Liver (tissue), 9 donors: ENCODE results near the gene PMM2. TPM values are rescaled to one million over a fixed set of nuclear protein-coding genes. Genes with fewer than 3 reads are reported as not detected.

ENCODE experiments used
- DNase-seq: peaks from one replicate; pipeline ENCODE4 v3.0.0-alpha.2; 2017; ENCODE audit warnings: low spot score
- H3K27ac ChIP-seq, 2 donors: one replicate each; pipeline ENCODE4 v1.7.0; 2013; ENCODE audit warnings: inconsistent platforms in 2 of 2, low read length in 2 of 2, control low read depth in 1 of 2, low read depth in 1 of 2, mild to moderate bottlenecking in 1 of 2
- H3K27me3 ChIP-seq, 4 donors: one replicate each; pipeline versions ENCODE4 v1.6.1 to v1.7.0; 2013; ENCODE audit warnings: low read length in 3 of 4, inconsistent platforms in 1 of 4, mild to moderate bottlenecking in 1 of 4, moderate library complexity in 1 of 4; ENCODE audit not compliant: control insufficient read depth in 4 of 4, insufficient read depth in 4 of 4
- H3K36me3 ChIP-seq, 4 donors: one replicate each; pipeline versions ENCODE4 v1.6.1 to v1.7.0; 2013; ENCODE audit warnings: low read length in 3 of 4, mild to moderate bottlenecking in 3 of 4, low read depth in 1 of 4, moderate library complexity in 1 of 4; ENCODE audit not compliant: control insufficient read depth in 4 of 4, insufficient read depth in 3 of 4
- H3K4me1 ChIP-seq, 4 donors: one replicate each; pipeline versions ENCODE4 v1.6.1 to v1.7.0; 2013; ENCODE audit warnings: low read length in 3 of 4, mild to moderate bottlenecking in 3 of 4, moderate library complexity in 1 of 4; ENCODE audit not compliant: control insufficient read depth in 4 of 4, insufficient read depth in 4 of 4
- H3K4me3 ChIP-seq, 3 donors: one replicate each; pipeline versions ENCODE4 v1.6.1 to v1.7.0; 2013; ENCODE audit warnings: low read length in 3 of 3, control low read depth in 1 of 3, low read depth in 1 of 3, mild to moderate bottlenecking in 1 of 3
- H3K9ac ChIP-seq, 2 donors: one replicate each; pipeline ENCODE4 v1.7.0; 2013; ENCODE audit warnings: low read length in 2 of 2, mild to moderate bottlenecking in 2 of 2, moderate library complexity in 2 of 2, control low read depth in 1 of 2, low read depth in 1 of 2
- H3K9me3 ChIP-seq, 4 donors: one replicate each; pipeline versions ENCODE4 v1.6.1 to v1.7.0; 2013; ENCODE audit warnings: low read length in 3 of 4; ENCODE audit not compliant: control insufficient read depth in 4 of 4
- ATF3 ChIP-seq: IDR thresholded peaks from 2 replicates; pipeline ENCODE4 v1.6.1; 2016; ENCODE audit warnings: antibody characterized with exemption
- CTCF ChIP-seq: fragments of 150-350 bp; IDR thresholded peaks from 2 replicates; pipeline ENCODE4 v1.5.1; 2017; ENCODE audit warnings: improper control_type of control experiment, low read depth, low read length; ENCODE audit not compliant: missing input control
- EGR1 ChIP-seq, 2 donors: IDR thresholded peaks; 2 replicates each; pipeline ENCODE4 v1.6.1; 2016 to 2018; ENCODE audit warnings: antibody characterized with exemption in 2 of 2, low read depth in 2 of 2
- FOXA1 ChIP-seq: IDR thresholded peaks from 2 replicates; pipeline ENCODE4 v1.6.1; 2016; ENCODE audit warnings: antibody characterized with exemption
- FOXA2 ChIP-seq: IDR thresholded peaks from 2 replicates; pipeline ENCODE4 v1.6.1; 2016; ENCODE audit warnings: antibody characterized with exemption
- GABPA ChIP-seq, 2 donors: IDR thresholded peaks in 1 of 2; conservative IDR thresholded peaks in 1 of 2; 2 replicates each; pipeline ENCODE4 v1.6.1; 2016; ENCODE audit warnings: antibody characterized with exemption in 2 of 2, mild to moderate bottlenecking in 1 of 2, moderate library complexity in 1 of 2
- HNF4A ChIP-seq, 2 donors: conservative IDR thresholded peaks; 2 replicates each; pipeline ENCODE4 v1.6.1; 2016; ENCODE audit warnings: antibody characterized with exemption in 2 of 2, mild to moderate bottlenecking in 2 of 2
- HNF4G ChIP-seq: IDR thresholded peaks from 2 replicates; pipeline ENCODE4 v1.6.1; 2016; ENCODE audit warnings: antibody characterized with exemption
- JUND ChIP-seq, 2 donors: IDR thresholded peaks; 2 replicates each; pipeline ENCODE4 v1.6.1; 2016; ENCODE audit warnings: antibody characterized with exemption in 2 of 2
- MAX ChIP-seq: IDR thresholded peaks from 2 replicates; pipeline ENCODE4 v1.6.1; 2016; ENCODE audit warnings: antibody characterized with exemption
- NR2F2 ChIP-seq: IDR thresholded peaks from 2 replicates; pipeline ENCODE4 v1.6.1; 2016; ENCODE audit warnings: antibody characterized with exemption
- RAD21 ChIP-seq, 2 donors: IDR thresholded peaks; 2 replicates each; pipeline ENCODE4 v1.6.1; 2016; ENCODE audit warnings: antibody characterized with exemption in 2 of 2, mild to moderate bottlenecking in 2 of 2
- REST ChIP-seq: IDR thresholded peaks from 2 replicates; pipeline ENCODE4 v1.6.1; 2016; ENCODE audit warnings: antibody characterized with exemption, mild to moderate bottlenecking
- RXRA ChIP-seq, 2 donors: IDR thresholded peaks; 2 replicates each; pipeline ENCODE4 v1.6.1; 2017 to 2018; ENCODE audit warnings: antibody characterized with exemption in 2 of 2, mild to moderate bottlenecking in 1 of 2
- SP1 ChIP-seq: IDR thresholded peaks from 2 replicates; pipeline ENCODE4 v1.6.1; 2018; ENCODE audit warnings: antibody characterized with exemption, mild to moderate bottlenecking
- TAF1 ChIP-seq: conservative IDR thresholded peaks from 2 replicates; pipeline ENCODE4 v1.6.1; 2016; ENCODE audit warnings: antibody characterized with exemption, mild to moderate bottlenecking
- YY1 ChIP-seq: IDR thresholded peaks from 2 replicates; pipeline ENCODE4 v1.6.1; 2016; ENCODE audit warnings: antibody characterized with exemption, mild to moderate bottlenecking
- ZBTB33 ChIP-seq: IDR thresholded peaks from 2 replicates; pipeline ENCODE4 v1.6.1; 2016; ENCODE audit warnings: antibody characterized with exemption
- WGBS: extraction: QIAGEN DNeasy Blood & Tissue Kit; methylation state at CpG from one replicate; pipeline ENCODE4 v1.1.7; 2013; 5-methylcytosine and 5-hydroxymethylcytosine counted together
- polyA plus RNA-seq, 2 donors: library from polyadenylated mRNA; stranded (reverse) in 1 of 2; unstranded in 1 of 2; fragments of 200-250 nt in 1 of 2; fragments of >200 nt in 1 of 2; fragmentation: Nextera tagmentation in 1 of 2; extraction: Ambion mirVana in 1 of 2; gene quantifications; one replicate each; pipeline versions ENCODE4 v1.2.1 to v1.2.3, GENCODE V29; 2013 to 2015
- total RNA-seq, 2 donors: library from RNA; depleted of rRNA; stranded (reverse); fragments of >200 nt; gene quantifications; one replicate each; pipeline ENCODE4 v1.2.3, GENCODE V29; 2014
- donor health status: healthy.
- donor health status: healthy.
- donor health status: healthy.
- donor health status: healthy.
- donor health status: healthy.

Gene PMM2
- total and polyA plus RNA-seq, 4 donors, result 6.8 to 38.9 (median 30.0) TPM

- Histone ChIP-seq H3K9me3 (no peaks in the 10 kb centered on the region), H3K4me1 (no peaks in the 10 kb centered on the region), H3K27ac (no peak overlapping the region), H3K9ac (no peak overlapping the region), H3K4me3 (no peak overlapping the region), H3K36me3 (peaks cover 2 to 52% (median 41%) of the 10 kb centered on the region in 4 donors), H3K27me3 (no peaks in the 10 kb centered on the region)
- DNase-seq, result no peak
- 90% methylated on average over 10 of the region's 10 CpGs for WGBS
- no peak for TF ChIP-seq HNF4A (conservative IDR thresholded peaks at IDR 0.05)
- TF ChIP-seq RXRA (IDR thresholded peaks at IDR 0.05), result no peak
- no peak for TF ChIP-seq JUND (IDR thresholded peaks at IDR 0.05)
- TF ChIP-seq TAF1, result no peak
- no peak for TF ChIP-seq ATF3
- no peak for TF ChIP-seq REST
- no peak for TF ChIP-seq NR2F2
- no peak for TF ChIP-seq FOXA2
- TF ChIP-seq CTCF, result no peak
- TF ChIP-seq MAX, result no peak
- no peak for TF ChIP-seq GABPA (IDR thresholded peaks at IDR 0.05 in 1 of 2, conservative IDR thresholded peaks at IDR 0.05 in 1 of 2)
- TF ChIP-seq SP1, result no peak
- no peak for TF ChIP-seq RAD21 (IDR thresholded peaks at IDR 0.05)
- TF ChIP-seq FOXA1, result no peak
- no peak for TF ChIP-seq EGR1 (IDR thresholded peaks at IDR 0.05; ENCODE audit: low read depth in 2 of 2)
- no peak for TF ChIP-seq YY1
- TF ChIP-seq ZBTB33, result no peak
- TF ChIP-seq HNF4G, result no peak
Measured at GRCh38 chr16:8763899-8764298, 33.7 kb upstream of the PMM2 start.
